RWPE2 (cell line): Measurements from ENCODE around the gene HADH.

Source experiments
- ATAC-seq: fragments of 200-7000 bp; cut with Tn5 transposase; 3 replicates; pipeline ENCODE4 v1.9.1; 2021; ENCODE audit warnings: low read depth
- DNase-seq: peaks from one replicate; pipeline ENCODE4 v3.0.0-alpha.2; 2020; ENCODE audit warnings: low spot score
- H3K27ac ChIP-seq: fragments of 450-650 bp; 2 replicates; pipeline ENCODE4 v1.5.1; 2017; ENCODE audit warnings: mild to moderate bottlenecking; ENCODE audit not compliant: poor library complexity, severe bottlenecking
- H3K27me3 ChIP-seq: fragments of 250-450 bp; sonication (Bioruptor Pico); 2 replicates; pipeline ENCODE4 v1.5.1; 2021; ENCODE audit warnings: mild to moderate bottlenecking, moderate library complexity; ENCODE audit not compliant: insufficient read depth, poor library complexity, severe bottlenecking
- H3K36me3 ChIP-seq: fragments of 250-450 bp; sonication (Bioruptor Pico); 2 replicates; pipeline ENCODE4 v1.5.1; 2020; ENCODE audit warnings: low read depth, mild to moderate bottlenecking, moderate library complexity
- H3K4me1 ChIP-seq: fragments of 250-450 bp; sonication (Bioruptor Pico); 2 replicates; pipeline ENCODE4 v1.5.1; 2021; ENCODE audit warnings: mild to moderate bottlenecking, moderate library complexity; ENCODE audit not compliant: insufficient read depth, poor library complexity, severe bottlenecking
- H3K4me3 ChIP-seq: fragments of 250-450 bp; sonication (Bioruptor Pico); 2 replicates; pipeline ENCODE4 v1.5.1; 2021; ENCODE audit warnings: mild to moderate bottlenecking, moderate library complexity; ENCODE audit not compliant: severe bottlenecking
- H3K9me3 ChIP-seq: fragments of 250-450 bp; sonication (Bioruptor Pico); 2 replicates; pipeline ENCODE4 v1.5.1; 2021; ENCODE audit warnings: mild to moderate bottlenecking, moderate library complexity; ENCODE audit not compliant: severe bottlenecking
- TF ChIP-seq, protein P1 (sequence below): fragments of 450-650 bp; IDR thresholded peaks from one replicate; pipeline ENCODE4 v1.5.1; 2017; ENCODE audit warnings: mild to moderate bottlenecking, moderate library complexity; ENCODE audit not compliant: poor library complexity, severe bottlenecking

The HADH gene

DNA sequence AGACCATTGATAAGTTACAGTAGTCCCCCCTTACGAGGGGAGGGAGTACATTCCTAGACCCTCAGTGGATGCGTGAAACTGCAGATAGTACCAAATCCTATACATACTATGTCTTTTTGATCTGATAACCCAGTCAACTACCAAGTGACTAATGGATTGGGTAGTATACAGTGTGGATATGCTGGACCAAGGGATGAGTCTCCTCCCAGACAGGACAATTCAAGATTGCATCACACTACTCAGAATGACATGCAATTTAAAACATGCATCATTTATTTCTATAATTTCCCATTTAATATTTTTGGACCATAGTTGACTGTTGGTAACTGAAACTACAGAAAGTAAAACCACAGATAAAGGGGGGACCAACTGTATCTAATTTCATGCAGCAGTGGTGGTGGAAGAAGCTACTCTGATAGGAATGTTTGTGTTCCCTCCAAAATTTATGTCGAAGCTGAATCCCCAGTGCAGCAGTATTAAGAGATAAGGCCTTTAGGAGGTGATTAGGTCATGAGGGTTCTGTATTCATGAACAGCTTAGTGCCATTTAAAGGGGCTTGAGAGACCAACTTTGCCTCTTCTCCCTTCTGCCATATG lies 11.9 kb downstream of the HADH start:
- no peak overlapping the region for H3K27ac ChIP-seq
- H3K4me1 ChIP-seq = no peaks in the 10 kb centered on the region
- no peak overlapping the region for H3K4me3 ChIP-seq
- TF ChIP-seq, protein P1, sequence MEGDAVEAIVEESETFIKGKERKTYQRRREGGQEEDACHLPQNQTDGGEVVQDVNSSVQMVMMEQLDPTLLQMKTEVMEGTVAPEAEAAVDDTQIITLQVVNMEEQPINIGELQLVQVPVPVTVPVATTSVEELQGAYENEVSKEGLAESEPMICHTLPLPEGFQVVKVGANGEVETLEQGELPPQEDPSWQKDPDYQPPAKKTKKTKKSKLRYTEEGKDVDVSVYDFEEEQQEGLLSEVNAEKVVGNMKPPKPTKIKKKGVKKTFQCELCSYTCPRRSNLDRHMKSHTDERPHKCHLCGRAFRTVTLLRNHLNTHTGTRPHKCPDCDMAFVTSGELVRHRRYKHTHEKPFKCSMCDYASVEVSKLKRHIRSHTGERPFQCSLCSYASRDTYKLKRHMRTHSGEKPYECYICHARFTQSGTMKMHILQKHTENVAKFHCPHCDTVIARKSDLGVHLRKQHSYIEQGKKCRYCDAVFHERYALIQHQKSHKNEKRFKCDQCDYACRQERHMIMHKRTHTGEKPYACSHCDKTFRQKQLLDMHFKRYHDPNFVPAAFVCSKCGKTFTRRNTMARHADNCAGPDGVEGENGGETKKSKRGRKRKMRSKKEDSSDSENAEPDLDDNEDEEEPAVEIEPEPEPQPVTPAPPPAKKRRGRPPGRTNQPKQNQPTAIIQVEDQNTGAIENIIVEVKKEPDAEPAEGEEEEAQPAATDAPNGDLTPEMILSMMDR = no peak
- DNase-seq = no peak
- ATAC-seq = no peak
- no peaks in the 10 kb centered on the region for H3K27me3 ChIP-seq
- no peaks in the 10 kb centered on the region for H3K9me3 ChIP-seq
- 0 out of 2 replicates have a peak, but pooled peaks cover 8% of the 10 kb centered on the region for H3K36me3 ChIP-seq

DNA sequence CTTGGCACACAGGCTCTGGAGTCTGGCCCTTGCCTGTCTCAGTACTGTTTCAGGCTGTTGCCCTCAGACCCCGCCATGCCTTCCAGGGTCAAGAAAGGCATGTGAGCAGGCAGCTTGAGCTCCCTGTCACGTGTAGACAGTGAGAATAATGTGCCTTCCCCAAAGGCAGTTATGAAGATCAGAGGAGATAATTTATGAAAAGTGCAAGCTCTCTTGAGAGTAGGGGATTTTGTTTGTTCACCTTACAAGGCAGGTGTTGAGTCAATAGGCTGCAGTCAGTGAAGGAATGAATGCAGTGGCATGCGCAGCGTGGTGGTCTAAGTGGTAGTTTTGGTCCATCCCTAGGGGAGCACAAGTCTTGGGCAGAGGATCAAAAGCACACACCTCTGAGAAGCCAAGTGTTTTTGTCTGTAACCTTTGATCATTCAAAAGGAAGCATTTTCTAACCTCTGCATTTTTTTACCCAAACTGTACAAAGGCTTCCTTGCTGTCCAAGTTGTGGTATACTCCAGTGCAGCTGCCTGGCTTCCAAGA lies 14.4 kb downstream of the HADH start:
- Histone ChIP-seq H3K27me3 (no peaks in the 10 kb centered on the region), H3K4me3 (no peak overlapping the region), H3K36me3 (0 out of 2 replicates have a peak, but pooled peaks cover 8% of the 10 kb centered on the region), H3K27ac (no peak overlapping the region), H3K4me1 (peaks cover 8% of the 10 kb centered on the region), H3K9me3 (no peaks in the 10 kb centered on the region)
- DNase-seq = no peak
- TF ChIP-seq, protein P1 = no peak
- ATAC-seq = no peak

DNA sequence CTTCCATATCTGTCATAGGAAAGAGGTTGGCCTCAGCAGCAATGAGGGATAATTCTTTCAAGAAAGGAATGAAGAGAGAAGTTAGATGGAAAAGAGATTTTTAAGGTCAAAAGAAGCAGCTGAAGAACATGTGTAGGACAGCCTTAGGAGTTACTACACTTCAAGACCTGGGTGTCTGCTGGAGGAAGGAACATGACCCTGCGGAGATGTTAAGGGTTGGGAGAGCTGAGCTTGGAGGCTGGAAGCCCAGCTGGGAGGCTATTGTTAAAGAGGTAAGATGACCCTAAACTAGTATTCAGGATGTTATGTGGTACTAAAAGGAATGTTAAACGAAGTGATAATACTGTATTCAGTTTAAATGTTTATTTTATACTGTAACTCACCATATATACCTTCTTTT lies 15.0 kb downstream of the HADH start:
- H3K9me3 ChIP-seq = no peaks in the 10 kb centered on the region
- no peaks in the 10 kb centered on the region for H3K27me3 ChIP-seq
- no peak for DNase-seq
- H3K4me3 ChIP-seq = no peak overlapping the region
- peaks cover 9% of the 10 kb centered on the region for H3K4me1 ChIP-seq
- H3K36me3 ChIP-seq = 0 out of 2 replicates have a peak, but pooled peaks cover 8% of the 10 kb centered on the region
- TF ChIP-seq, protein P1 = no peak
- H3K27ac ChIP-seq = no peak overlapping the region
- ATAC-seq = no peak

- no peak for ATAC-seq
Observed at GRCh38 chr4:108005807-108006206, 16.1 kb downstream of the HADH start.

More at GRCh38 chr4:108005807-108006206, 16.1 kb downstream of the HADH start:
- DNase-seq = no peak
- Histone ChIP-seq H3K27ac (no peak overlapping the region), H3K36me3 (peaks cover 9% of the 10 kb centered on the region), H3K4me3 (no peak overlapping the region), H3K4me1 (peaks cover 15% of the 10 kb centered on the region), H3K9me3 (no peaks in the 10 kb centered on the region), H3K27me3 (no peaks in the 10 kb centered on the region)
- TF ChIP-seq, protein P1 = no peak
